ENCODE results near the gene PPM1L.

The PPM1L gene

DNA sequence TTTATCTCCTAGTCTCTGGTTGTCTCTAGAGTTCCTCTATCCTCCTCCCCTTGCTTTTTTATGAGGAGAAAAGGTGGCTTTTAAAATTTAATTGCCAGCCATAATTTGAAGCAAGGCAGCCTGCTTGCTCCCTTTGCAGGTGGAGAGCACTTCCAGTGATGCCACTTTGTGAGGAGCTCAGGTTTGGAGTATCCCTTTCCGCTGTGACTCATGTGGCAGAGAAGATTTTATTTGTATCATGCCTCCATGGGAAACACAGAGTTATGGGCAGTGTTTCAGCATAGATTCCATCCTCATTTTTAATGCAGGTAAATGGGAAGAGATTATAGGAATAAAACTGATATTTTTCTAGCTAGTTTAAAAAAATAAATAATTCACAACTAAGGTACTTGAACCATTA lies 7.0 kb downstream of the PPM1L start:
- DNase-seq (ENCODE audit: low spot score) = no peak

DNA sequence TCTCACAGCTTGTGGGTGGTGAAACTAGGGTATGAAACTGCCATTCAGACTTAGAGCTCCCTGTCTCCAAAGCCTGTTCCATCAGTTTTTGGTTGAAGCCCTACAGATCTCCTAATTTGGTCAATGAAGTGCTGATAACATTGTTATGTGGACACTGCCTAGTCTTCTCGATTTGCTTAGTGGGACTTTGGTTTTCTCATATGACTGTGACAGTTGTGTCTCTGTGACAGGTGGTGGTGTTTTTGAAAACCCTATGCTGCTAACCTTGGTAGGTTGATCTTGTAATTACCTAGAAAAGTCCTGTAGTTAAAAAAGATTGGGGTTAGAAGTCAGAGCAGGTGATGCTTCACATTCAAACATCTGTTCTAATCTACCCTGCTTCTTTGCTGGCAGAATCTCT lies 9.2 kb downstream of the PPM1L start:
- no peak for DNase-seq (ENCODE audit: low spot score)

DNA sequence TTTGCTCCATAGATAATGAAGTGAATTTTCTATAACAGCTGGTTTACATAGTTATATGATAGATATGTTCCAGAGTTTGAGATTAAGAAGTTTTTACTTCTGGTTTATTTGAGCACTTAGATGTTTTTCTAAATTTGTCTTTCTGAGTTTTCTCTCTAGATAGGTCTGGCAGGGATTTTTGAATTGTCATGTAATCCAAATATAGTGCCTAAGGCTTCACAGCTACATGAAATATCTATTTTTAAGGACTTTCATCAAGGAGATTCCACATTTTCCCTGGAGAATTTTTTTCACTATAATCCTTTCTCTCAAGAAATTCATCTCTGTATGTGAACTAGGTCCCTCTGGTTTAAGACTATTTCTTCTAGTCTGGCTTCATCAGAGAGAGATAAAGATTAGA lies 12.0 kb downstream of the PPM1L start:
- no peak for DNase-seq (ENCODE audit: low spot score)

DNA sequence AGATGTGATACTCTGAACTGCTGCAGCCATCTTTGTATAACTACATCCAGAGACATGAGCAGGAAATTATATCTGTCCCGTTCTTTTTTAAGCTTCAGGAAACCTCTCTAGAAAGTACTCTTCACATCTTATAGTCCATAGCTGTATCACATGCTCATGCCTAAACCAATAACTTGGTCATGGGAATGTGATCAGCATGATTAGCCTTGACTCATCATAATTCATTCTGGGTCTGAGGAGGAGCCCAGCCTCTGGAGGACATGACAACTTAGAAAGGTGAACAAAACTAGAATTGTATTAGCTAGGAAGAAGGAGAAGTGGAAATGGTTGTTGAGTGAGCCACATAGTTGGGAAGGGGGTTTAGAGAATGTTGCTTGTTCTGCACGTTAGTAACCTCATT lies 12.9 kb downstream of the PPM1L start:
- no peak for DNase-seq (ENCODE audit: low spot score)

DNA sequence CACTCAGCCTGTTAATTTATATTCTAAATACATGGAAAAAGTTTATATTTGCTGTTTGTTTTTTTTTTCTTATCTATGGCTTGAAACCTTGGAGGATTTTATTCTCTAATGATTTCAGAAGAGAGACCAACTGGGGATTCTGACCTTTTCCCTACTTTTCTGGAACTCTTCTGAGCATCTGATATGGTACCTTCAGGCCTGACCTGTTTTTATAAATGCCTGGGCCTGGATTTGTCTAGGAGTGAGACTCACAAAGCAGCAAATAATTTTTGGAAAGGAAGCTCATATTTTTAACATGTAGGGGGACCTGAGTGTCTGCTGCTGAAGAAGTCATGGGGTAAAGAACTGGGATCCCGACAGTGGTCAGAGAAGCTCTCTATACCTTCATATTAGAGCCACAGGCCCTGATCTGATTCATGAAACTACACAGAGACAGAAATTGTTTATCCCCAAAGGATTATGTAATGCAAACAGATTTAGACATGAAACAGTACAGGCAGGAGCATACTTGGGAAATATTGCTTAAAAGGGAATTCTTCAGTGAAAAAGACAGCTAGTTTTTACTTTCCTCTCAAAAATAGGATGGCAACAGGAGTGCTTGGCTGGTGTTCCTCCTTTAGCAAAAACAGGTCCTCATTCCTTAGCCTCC lies 15.9 kb downstream of the PPM1L start:
- no peak for DNase-seq (ENCODE audit: low spot score)

DNA sequence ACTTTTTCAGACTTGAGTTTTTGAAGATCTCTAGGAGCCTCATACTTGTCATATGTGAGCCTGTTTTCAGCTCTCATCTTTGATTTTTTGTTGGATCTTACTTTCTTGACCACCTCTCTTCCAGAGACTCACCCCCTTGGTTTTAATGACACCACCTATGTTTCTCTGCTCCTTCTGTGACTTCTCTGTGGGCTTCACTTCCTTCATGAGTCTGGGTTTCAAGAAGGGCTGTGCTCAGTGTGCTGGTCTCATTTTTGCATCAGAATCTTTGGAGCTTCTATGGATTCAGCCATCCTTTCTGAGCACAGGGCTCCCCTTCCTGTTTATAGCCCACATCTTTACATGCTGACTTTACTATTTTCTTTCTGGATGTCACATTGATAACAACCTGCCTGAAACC lies 17.7 kb downstream of the PPM1L start:
- no peak for DNase-seq (ENCODE audit: low spot score)

DNA sequence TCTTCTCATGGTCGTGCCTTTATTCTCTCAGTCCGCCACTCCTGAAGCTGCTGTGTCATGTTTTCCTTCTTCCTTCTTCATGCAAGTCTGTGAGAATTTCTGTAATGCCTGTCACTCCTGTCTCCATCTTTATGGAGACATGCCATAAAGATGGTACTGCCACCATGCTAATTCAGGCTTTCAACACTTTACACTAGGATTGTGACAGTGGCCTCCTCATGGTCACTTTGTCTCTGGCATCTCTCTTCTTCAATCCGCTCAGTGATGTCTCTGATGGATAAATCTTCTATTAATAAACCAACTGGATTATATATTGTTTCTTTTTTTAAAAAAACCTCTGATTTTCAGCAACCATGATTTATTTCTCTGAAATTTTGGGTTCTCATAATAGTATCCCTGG lies 18.1 kb downstream of the PPM1L start:
- DNase-seq (ENCODE audit: low spot score) = no peak

DNA sequence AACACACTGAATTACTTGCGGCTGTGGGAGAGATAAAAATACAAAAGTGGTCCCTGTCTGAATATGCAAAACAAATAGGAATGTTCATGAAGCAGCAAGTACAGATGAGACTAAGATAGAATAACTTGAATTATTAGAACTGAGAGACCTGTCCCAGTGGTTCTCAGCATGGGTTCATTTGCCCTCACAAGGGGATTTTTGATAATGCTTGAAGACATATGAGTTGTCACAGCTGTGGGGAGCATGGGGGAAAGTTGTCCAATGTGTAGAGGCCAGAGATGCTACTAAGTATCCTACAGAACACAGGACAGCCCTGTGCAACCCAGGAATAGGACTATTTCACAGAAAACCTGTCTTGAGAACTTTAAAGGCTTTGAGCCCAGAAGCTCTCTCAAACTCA lies 22.4 kb downstream of the PPM1L start:
- DNase-seq (ENCODE audit: low spot score) = no peak

DNA sequence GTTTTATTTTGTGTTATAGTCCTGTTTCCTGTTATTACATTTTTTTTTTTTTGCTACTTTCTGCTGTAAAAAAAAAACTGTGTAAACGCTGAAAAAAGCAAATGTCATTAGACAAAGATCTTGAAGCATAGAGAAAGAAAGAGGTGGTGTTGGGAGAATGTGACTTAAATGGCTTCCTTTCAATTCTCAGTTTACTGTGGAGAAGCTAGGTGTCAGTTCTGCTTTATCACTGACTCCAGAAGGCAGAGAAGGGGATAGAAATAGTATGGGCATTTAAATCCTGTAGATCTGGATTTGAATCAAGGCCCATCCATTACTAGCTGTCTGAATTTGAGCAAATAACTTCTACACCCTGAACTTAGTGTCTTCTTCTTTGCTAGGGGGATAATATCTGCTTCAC lies 23.0 kb downstream of the PPM1L start:
- no peak for DNase-seq (ENCODE audit: low spot score)

DNA sequence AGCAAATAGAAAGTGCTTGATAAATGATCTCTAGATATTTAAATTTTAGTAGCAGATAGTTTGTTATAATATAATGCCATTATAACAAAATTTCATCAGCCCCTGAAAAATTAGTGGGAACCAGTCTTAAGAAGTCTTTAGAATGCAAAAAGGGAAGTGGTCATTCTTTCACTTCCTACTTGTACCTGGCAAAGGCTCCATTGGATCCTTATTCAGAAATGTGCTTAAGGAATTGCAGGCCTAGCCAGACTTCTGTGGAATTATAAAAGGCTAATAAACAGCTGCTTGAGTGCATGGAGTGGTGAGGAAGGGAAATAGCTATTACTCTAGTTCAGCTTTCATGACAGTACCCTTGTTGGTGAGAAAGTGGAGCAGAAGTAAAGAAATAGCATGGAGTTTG lies 24.2 kb downstream of the PPM1L start:
- DNase-seq (ENCODE audit: low spot score) = no peak

DNA sequence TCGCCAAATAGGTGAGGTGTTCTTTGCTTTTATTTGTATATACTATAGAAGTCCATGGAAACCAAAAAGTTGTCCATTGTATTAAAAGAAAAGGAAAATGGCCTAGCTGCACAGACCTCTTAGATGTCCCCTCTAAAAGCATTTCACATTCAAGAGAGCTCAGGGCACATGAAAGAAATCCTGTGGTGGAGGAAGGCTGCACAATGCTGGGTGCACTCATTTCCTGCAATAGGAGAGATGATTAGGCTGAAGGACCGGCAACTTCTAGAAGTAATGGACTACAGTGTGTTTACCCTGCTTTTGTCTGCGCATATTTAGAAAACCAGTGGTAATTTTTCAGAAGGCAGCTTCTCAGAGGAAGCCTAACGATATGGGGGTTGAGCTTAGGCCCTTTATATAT lies 25.4 kb downstream of the PPM1L start:
- DNase-seq (ENCODE audit: low spot score) = no peak

DNA sequence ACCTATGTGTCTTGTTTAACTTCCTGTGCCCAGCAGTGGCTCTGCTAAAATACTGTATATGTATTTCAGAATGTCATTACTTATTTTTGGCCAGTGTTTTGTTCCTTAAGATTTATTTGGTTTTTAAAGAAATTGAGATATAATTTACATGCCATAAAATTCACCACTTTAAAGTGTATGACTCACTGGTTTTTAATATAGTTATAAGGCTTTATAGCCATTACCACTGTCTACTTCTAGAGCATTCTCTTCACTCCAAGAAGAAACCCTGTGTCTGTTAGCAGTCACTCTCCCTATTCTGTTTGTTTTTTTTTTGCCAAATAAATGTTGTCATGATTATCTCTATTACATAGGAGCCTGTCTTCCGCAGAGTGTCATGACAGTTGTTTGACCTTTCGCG lies 25.8 kb downstream of the PPM1L start:
- no peak for DNase-seq (ENCODE audit: low spot score)

DNA sequence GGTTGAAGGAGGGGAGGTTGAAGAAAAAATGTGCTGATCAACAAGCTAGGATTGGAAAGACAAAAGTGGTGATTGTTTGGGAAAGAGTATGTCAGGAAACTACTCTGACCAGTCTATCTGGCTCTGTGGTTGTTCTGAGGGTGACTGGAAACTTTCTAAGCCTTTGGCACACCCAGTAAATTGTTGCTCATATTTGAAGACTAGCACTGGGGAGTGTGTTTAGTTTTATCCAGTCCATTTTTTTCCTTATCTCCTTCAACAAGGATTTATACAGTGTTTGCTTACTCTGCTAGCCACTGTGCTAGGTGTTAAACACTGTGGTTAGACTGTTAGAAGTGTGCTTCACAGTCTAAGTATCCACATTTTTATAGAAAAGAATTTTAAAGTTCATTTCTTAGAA lies 28.8 kb downstream of the PPM1L start:
- DNase-seq (ENCODE audit: low spot score) = no peak

DNA sequence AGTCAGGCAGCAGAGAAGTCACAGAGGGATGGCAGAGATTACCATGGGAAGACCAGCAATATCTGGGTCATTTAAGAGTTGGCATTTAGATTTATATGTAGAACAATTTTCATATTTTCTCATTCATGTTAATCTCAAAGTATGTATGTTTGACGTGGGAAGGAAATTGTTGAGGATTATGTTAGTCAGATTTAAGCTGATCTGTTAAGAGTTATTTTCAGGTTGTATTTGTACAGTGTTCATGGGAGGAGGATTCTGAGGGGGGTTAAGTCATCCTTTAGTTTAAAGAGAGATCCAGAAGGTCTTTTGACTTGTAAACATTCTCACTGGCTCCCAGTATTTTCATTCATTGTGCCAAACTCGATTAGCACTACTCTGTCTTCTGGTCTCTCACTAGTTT lies 34.7 kb downstream of the PPM1L start:
- DNase-seq (ENCODE audit: low spot score) = no peak

DNA sequence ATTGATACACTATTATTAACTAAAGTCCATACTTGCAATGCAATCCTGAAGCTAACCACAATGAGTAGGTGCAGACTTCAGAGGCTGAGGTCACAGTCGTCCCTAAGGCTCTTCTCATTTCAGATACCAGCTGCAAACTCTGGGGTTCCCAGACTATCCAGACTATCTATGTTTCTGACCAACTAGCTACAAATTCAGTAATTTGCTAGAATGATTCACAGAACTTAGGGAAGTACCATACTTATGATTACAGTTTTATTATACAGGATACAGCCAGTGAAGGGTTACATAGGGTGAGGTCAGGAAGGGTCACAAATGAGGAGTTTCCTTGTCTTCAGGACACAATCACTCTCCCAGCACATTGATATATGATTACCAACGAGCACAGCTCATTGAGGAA lies 36.5 kb downstream of the PPM1L start:
- DNase-seq (ENCODE audit: low spot score) = no peak

DNA sequence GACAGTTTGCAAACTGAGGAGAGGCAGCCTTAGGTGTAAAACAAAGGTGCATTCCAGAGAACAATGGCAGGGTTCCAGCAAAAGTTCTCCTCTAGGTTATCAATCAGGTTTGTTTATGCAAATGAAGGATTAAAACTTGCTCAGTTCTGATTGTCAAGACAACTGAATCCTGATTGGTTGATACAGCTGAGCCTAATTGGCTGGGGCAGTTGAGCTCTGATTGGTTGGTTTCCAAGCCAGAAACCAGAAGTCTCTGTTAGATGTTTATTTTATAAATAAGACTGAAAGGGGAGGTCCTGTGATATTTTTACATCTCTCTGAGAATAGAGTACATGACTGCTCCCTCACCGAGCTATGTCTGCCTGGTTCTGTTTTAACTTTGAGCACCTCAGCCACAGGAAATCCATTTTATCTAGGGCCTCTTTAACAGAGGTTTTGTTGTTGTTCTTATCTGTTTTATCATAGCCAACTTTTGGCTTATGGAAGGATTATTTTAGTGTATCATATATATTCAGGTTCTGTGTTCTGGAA lies 37.8 kb downstream of the PPM1L start:
- DNase-seq (ENCODE audit: low spot score) = no peak

DNA sequence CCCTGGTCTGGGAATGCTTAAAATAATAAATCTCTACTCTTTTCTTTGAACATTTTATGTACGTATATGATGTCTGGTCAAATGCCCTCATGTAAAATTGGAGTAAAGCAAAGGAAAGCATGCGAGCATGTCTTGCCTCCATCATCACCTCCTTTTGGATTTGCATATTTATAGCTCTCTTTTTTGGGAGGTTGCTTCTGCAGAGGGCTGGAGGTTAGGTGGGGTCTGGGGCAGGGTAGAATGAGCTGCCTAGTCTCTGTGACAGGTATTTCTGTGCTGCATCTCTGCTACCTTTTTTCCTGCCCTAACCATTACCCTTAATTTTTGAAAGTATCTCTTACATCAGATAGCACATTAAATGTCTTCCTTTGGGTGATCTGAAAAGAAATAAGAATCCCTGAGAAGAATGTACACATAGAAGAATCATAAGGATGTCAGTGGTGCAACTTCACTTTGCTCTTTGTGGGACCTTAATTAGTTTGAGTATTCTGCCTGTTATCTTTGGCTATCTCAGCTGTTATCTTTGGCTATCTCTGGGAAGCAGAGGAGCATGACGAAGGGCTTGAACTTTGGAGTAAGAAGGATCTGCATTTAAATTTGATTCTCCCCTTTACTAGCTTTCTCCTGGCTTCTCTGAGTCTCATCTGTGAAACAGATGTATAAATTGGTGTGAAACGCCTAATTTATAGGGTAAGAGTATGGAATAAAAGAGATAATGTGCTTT lies 40.2 kb downstream of the PPM1L start:
- DNase-seq (ENCODE audit: low spot score) = no peak

DNA sequence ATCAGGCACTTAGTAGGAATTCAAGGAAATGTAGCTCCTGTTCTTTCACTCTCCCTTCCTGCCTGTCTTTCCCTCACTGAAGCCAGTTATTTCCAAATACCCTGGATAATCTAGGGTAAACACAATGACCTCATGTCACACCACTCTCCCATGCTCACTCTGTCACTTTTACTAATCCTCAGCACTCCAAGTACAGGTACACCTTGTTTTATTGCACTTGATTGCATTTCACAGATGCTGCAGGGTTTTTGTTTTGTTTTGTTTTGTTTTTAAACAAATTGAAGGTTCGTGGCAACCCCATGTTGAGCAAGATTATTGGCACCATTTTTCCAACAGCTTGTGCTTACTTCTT lies 40.8 kb downstream of the PPM1L start:
- peak; percentile 32 for DNase-seq (ENCODE audit: low spot score)

DNA sequence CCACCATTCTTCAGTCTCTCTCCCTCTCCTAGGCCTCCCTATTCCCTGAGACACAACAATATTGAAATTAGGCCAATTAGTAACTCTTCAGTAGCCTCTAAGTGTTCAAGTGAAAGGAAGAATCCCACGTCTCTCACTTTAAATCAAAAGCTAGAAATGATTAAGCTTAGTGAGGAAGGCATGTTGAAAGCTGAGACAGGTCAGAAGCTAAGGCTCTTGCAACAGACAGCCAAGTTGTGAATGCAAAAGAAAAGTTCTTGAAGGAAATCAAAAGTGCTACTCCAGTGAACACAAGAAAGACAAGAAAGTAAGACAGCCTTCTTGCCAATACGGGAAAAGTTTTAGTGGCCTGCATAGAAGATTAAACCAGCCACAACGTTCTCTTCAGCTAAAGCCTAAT lies 41.3 kb downstream of the PPM1L start:
- no peak for DNase-seq (ENCODE audit: low spot score)

DNA sequence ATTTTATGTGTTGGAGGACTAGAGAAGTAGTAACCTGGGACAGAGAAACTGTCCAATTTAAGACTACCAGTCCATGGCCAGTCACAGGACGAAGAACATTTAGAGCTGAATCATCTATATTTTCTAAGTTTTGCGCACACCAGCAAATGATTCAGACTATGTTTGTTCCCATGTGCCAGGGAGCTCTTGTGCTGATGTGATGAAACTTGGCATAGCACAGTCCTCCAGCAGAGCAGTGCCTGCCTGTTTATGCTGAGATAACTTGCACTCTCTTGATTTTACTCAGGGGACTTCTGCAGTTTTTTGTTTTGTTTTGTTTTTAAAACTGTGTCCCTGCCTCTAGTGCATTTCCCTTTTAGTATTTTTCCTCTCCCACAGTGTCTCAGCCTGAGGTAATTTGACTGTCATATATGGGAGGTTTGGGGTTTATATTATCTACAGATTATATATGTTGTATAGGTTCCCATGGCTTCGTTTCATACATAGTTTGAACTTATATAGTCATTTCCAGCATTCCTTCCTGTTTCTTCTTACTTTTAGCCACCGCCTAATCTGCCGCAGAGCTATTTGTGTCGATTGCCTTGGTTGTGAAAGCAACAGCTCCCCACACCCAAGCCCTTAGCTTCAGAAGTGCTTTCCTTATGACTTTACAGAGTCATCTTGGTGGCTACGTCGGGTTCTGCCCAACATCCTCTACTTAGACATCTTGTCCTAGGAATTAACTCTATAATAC lies 45.5 kb downstream of the PPM1L start:
- no peak for DNase-seq (ENCODE audit: low spot score)

DNA sequence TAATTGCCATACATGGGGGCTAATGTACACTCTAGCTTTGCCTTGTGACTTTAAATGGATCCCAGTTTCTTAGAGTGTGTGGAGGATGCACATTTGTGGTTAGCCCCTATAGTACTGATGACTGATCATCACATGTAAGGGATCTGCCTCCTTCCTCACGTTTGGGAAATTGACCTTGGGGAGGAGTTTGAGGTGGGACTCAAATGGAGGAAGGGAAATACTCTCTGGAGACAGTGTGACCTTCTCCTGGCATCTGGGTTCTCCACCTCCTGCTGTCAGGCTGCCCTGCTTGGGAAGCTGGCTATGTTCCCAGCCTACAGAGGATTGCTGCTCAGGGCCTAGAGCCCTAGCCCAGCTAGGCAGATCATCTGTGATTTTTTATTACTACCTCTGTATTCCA lies 48.7 kb downstream of the PPM1L start:
- DNase-seq (ENCODE audit: low spot score) = no peak

DNA sequence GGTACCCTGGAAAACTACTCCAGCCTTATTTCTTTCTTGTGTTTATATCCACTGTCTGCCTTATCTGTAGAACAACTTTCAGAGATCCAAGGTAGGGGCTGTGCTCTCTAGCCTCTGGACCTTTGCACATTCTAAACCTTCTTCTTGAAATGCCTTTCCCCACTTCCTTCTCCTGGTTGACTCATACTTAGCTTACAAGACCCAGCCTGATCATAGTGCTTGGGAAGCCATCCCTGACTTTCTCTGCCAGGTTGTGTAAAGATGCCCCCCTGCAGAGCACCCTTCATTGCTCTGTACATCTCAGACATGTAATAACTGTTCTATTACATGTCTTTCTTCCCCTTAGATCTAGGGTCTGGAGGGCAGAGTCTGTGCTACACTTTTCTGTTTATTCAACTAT lies 50.1 kb downstream of the PPM1L start:
- no peak for DNase-seq (ENCODE audit: low spot score)

DNA sequence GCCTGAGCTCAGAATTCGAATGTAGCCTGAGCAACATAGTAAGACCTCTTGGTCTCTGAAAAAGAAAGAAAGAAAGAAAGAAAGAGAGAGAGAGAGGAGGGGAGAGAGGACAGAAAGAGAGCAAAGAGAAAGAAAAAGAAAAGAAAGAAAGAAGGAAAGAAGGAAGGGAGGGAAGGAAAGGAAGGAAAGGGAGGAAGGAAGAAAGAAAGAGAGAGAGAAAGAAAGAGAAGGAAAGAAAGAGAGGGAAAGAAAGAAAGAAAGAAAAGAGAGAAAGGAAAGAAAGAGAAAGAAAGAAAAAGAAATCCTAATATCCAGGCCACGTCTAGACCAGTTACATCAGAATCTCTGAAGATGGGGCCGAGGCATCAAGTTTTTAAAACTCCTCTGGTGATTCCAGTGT lies 50.7 kb downstream of the PPM1L start:
- no peak for DNase-seq (ENCODE audit: low spot score)

Data from HuH-7.5 (cell line).